Activated CD4-positive, alpha-beta T cell treated with anti-CD3 and anti-CD28 coated beads, Interleukin-2, amount 50 U/mL, for 1 hour (primary cell): ENCODE measurements around the gene ZFPL1.

Experiments
- DNase-seq: peaks from one replicate; pipeline ENCODE4 v3.0.0-alpha.2; 2020

The ZFPL1 gene

GRCh38 chr11:65095974-65096806 is 12.2 kb downstream of the ZFPL1 start, which contains the start of gene VPS51:
VPS51 (plus strand) TSS chr11:65096214; CDS start chr11:65096251, 37 bp downstream.
- peak; percentile 81 for DNase-seq

GRCh38 chr11:65096926-65097325 is 12.9 kb downstream of the ZFPL1 start:
- no peak for DNase-seq

GRCh38 chr11:65100674-65101350 is 16.8 kb downstream of the ZFPL1 start:
- DNase-seq: no peak

GRCh38 chr11:65102142-65103095 is 18.4 kb downstream of the ZFPL1 start:
- DNase-seq: no peak

- no peak for DNase-seq
These were observed 19.5 kb downstream of the ZFPL1 start for GRCh38 chr11:65103476-65103875.

GRCh38 chr11:65104628-65105027 is 20.6 kb downstream of the ZFPL1 start:
- no peak for DNase-seq

GRCh38 chr11:65107078-65107477 is 23.1 kb downstream of the ZFPL1 start:
- DNase-seq: no peak

GRCh38 chr11:65107751-65108468 is 23.9 kb downstream of the ZFPL1 start:
- DNase-seq: no peak

- no peak for DNase-seq
These were observed 24.6 kb downstream of the ZFPL1 start for GRCh38 chr11:65108469-65109123.

GRCh38 chr11:65109231-65110198 is 25.5 kb downstream of the ZFPL1 start:
- DNase-seq: no peak

GRCh38 chr11:65110354-65110861 is 26.4 kb downstream of the ZFPL1 start:
- DNase-seq: peak; percentile 97

- no peak for DNase-seq
These were observed 27.2 kb downstream of the ZFPL1 start for GRCh38 chr11:65111159-65111743.

- DNase-seq: peak; percentile 95
These were observed 27.9 kb downstream of the ZFPL1 start, which contains the start of gene TM7SF2 for GRCh38 chr11:65111744-65112545. TM7SF2 (plus strand) TSS chr11:65111872; CDS start chr11:65112016, 144 bp downstream.

GRCh38 chr11:65112546-65113360 is 28.7 kb downstream of the ZFPL1 start:
- peak; percentile 78 for DNase-seq

- DNase-seq: no peak
These were observed 29.3 kb downstream of the ZFPL1 start for GRCh38 chr11:65113361-65113756.

GRCh38 chr11:65113839-65114238 is 29.8 kb downstream of the ZFPL1 start:
- DNase-seq: no peak

GRCh38 chr11:65114538-65115171 is 30.6 kb downstream of the ZFPL1 start:
- DNase-seq: no peak
